ENCODE measurements around the gene CAB39.

CAB39 gene

DNA sequence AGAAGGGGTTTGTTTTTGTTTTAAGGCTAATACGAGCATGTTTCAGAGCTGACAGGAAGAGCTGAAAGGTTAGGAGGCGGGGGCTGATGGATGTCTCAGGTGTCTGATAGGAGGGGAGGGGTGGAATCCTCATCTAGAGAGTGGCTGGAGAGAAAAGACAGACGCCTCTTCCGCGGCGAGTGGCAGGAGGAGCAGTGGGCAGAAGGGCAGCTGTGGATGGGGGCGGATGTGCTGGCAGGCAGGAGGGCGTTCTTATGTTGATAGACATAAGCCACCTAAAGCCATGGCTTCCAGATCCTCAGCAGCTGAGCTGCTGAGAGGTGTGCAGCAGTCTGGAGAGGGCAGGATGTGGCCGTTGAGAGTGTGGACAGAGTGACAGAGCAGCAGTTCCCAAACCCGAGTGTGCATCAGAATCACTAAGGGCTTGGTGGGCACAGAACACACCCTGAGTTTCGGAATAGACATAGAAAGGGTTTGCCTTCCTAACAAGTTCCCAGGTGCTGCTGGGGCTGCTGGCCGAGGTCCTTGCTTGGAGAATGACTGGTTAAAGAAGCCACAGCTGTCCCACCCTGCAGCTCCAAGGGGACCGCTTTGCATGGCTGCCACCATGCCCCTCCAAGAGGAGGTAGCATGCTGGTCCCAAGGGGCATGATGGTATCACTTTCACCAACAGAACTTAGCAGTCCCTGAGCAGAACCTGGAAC lies 149.1 kb downstream of the CAB39 start:
- no peak for DNase-seq

DNA sequence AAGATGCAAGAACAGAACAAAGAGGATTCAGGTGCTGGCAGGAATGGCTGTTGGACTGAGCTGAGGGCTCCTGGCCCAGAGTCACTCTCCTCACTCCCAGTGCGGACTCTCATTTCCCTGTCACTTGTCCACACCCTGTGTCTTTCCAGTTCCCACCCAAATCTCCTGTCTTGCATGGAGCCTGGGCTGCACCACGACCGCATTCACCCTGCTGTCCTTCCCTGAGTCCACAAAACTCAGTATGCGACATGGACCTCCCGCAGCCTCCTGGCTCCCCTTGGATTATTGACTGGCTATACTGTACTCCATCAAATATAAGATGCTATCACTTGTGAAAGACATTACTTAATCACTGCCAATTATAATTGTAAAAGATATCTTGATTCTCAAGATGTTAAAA lies 149.7 kb downstream of the CAB39 start:
- DNase-seq = no peak

DNA sequence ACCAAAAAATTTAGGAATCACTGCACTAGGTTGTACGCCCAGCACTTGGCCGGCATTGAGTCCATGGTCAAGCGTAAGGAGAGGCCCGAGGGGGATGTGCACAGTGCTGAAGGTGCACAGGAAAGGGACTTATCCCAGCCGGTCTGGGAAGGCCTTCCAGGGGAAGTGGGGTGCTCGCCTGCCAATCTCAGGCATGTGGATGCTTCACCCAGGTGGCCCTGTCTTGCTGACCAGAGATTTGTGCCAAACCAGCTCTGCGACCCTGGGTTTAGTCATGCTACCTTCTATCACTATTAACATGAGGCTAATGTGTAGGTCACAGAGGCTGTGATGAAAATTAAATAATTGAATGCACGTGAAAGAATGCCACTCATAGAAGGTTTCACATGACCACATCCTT lies 150.4 kb downstream of the CAB39 start:
- no peak for DNase-seq

DNA sequence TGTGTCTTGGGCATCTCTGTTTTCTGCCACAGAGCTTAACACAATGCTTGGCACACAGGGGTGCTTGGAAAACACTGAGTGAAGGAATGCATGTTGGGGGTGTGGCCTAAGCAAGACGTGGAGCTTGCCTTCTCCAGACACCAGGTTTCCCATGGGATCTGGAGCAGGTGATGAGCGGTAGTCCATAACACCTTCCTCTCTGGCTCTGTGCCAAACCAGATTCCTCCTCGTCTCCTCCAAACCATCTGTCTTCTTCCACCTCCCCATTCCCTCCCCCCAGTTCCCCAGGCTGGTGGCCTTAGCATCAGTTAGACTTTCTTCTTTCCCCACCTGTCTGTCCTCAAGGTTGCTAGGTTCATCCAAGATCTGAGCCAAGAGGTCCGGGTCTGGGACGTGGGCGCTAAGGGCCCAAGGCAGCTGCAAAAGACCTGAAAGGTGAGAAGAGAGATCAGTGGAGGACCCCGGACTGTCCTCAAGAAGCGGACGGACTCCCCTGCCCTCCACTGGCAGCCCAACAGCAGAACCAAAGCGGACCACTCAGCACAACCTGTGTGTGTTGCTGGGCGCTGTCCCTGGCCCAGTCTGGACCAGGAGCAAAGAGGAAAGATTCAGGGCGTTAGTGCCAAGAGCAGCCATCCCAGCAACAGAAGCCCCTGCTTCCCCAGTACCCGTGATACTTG lies 150.9 kb downstream of the CAB39 start:
- DNase-seq = no peak

DNA sequence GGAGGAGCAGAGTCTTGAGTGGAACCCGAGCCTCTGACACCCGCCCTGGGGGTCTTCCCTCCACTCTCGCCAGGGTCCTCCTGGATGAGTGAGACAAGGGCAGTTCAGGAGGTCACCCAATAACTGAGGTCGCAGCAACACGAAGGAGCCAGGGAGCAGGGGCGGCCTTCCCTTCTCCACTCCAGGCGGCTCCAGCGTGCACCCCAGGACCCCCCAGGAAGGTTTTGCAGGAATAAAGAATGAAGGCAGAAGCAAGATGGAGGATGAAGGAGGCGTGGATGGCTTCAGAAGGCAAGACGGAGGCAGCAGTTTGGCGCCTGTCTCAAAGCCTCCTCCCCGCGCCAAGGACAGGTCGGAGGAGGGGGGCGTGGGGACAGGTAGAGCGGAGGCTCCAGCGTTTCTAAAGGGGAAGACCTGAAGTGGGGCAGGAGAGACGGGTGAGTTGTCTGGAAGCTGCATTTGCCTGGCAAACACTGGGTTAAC lies 151.5 kb downstream of the CAB39 start:
- no peak for DNase-seq

DNA sequence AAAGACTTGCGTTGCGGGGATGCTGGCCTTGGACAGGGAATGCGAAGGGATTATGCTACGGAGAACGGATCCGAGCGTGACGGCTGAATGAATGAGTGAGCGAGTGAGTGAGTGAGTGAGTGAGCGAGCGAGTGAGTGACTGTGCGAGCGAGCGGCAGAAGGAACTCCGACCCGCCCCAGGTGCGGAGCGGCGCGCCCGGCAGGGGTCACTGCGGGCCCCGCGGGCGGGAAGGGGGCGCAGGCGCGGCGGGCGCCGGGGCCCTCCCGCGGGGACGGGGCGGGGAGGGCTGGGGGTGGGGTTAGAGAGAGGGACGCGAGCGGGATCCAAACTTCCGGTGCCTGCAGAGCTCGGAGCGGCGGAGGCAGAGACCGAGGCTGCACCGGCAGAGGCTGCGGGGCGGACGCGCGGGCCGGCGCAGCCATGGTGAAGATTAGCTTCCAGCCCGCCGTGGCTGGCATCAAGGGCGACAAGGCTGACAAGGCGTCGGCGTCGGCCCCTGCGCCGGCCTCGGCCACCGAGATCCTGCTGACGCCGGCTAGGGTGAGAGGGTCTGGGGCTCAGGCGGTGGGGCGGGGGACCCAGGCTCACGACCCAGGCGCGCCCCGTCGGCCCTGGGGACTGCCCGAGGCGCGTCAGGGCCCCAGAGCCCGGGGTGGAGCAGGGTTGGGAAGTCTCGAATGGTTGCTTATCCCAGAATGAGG lies 152.1 kb downstream of the CAB39 start, which contains the start of gene ITM2C:
Gene ITM2C, plus strand, starts transcription at position 338 of the 702 bp plus-strand sequence. Its CDS starts 84 bp downstream, at position 422.
- peak in 46 of 56 donors; percentile 27 to 84 (median 60) for DNase-seq

DNA sequence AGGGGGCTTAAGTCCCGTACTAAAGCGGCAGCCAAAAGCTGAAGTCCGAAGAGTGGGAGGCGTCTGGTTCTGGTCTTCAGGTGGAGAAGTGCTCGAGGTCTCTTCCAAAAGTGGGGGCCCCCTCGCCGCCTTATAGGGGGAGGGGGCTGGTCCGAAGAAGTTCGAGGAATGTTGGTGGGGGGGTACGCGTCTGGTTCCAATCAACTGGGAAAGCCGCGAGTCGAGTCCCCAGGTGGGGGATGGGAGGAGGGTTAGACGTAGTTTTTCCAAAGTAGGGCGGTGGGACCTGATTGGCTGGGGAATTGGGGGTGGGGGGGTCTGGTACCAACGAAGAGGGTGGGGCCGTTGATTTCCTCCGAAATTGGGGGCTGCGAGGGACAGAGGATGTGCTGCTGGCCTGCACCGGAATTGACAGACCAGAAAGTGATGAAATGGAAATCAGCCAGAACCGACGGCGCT lies 152.7 kb downstream of the CAB39 start:
- peak in 3 of 56 donors; percentile 19 to 54 (median 45) for DNase-seq

DNA sequence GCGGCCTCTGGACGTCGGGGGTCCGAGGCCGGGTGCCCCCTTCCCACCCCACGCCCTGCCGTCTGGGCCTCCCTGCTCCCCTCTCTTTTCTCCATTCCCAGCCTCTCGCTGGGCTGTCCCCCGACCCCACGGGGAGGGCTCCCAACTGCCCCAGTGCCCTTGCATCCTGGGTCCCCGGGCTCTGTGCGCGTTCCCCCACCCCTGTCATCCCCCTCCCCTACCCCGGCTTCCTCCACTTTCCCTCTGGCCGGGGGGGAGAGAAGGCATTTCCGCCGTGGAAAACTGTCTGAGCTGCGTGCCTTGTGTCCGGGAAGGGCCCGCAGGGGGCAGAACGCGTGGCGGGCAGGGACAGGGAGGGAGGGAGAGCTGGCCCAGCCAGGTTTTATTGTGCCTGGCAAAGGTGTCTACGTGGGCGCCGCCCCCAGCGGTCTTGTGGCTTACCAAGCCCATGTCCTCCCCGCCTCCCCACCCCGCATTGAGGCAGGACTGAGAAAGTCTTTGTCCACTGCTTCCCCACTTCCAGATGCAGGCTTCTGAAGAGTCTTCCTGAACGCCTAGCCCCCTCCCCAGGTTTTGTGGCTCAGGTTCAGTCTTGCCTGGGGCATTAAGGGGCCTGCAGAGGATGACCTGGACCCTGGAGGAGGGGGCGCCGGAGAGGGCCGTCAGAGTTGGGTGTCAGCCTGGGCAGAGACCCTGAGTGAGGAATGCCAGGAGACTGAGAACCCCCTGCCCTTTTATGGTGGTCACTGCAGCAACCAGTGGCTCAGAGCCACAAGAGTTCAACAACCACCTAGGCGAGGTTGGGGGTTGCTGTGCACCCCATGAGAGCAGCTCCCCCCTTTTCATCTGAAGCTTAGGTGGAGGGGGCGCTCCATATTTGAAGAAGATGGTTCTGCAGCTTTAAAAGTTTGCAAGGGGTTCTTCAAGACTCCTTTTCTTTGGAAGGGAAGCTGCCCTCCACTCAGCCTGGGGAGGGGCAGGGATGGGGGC lies 153.4 kb downstream of the CAB39 start:
- DNase-seq = peak in 36 of 56 donors; percentile 26 to 79 (median 54)

DNA sequence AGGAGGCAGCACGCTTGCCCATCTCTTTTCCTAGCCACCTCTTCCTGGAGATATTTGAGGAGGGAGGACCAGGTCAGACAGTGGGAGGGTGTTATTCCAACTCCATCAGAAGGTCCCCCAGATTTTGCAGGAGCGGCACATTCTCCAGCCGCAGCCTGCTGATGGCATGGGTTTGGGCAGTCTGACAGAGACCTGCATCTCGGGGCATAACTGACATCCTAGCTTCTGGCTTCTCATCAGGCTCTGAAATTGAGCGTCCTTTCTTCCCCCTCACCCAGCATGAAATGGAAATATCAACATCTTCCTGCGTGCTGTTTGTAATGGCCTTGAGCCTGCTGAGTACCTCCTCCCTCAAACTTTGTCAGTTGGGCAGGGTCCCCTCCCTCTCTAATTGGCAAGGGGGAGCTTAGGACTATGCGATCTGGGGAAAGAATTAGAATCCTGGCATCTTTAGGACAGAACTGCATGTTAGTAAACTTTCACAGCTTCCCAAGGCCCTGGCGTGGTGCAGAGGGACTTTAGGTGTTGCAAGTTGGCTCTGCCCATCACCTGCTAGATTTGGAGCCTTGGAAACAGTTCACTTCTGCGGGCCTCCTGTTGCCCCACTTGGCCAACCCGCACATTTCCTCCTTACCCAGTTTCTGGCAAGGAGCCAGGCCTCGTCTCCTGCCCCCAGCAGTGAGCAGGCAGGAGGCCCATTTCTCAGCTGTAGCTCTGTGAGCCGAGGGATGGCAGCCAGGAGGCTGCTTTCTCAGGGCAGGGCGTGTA lies 154.3 kb downstream of the CAB39 start:
- DNase-seq = peak in 41 of 56 donors; percentile 24 to 85 (median 64)

DNA sequence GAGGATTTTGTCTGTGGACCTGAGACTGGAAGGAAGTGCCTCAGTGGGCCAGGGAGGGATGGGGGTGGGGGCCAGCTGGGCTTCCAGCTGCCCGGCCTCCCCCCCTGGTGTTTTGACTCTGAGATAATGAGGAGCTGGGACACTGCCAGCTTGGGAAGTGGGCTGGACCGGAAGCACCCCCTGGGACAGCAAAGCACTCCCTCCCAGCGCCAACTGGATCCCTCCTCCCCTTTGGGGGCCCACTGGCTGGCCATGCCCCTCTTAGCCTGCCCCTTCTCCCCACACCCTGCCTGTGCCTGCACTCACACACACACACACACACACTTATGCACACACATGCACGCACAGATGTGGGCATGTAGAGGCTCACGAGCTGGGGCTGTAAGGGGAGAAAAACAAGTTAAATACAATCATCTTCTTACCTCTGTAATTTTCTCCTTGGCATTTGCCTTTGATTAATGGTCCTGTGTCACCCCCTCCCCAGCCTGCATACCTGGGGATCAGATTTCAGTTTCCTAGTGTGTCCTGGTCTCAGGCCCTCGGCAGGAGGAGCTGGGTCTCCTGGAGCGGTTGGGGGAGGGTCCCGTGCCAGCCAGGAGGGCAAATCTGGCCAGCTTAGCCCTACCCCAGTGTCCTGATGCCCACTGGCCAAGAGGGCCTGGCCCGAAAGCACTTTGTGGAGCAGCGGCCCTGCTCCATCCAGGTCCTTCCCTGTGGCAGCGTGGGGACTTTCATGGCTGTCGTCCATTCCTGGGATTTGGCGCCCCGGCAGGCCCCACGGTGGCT lies 155.7 kb downstream of the CAB39 start:
- DNase-seq = peak in 4 of 56 donors; percentile 29 to 39 (median 31)

DNA sequence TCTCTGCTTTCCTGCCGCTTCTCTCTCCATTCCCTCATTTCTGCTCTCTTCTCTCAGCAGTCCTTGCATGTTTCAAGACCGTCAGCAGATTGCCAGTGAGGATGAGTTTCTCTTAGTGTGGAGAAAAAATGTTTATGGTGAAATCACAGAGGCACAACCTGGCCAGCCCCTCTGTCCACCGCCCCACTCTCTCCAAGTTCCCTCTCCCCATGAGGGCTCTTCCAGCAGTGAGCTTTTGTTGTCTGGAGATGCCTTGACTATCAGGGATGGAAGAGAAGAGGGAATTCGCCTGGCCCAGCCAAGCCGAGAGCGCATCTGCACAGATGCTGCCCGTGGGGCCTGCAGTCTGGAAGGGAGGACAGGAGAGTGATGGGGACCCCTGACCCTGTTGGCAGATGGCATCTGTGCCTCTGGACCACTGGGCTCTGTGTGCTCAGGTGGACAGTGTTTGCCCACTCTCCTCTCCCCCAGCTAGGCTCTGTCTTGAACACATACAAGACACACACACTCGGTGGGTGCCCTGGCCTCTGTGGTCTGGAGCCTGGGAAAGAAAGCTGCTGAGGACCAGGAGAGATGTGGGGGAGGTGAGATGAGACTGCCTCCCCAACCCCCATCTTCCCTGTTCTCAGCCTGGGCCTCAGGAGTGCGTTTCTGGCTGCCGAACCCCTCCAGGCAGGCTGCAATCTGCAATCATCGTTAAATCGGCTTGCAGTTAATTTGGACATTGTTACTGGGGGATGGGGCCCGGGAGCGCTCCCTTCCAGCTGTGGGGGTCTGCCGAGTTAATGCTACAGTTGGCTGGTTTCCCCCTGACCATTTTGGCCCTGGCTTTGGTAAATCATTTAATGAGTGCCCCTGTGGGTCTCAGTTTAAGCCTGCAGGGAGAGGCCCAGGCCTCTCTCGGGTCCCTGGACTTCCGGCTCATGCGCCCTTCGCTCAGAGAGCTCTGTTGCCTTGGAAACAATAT lies 156.6 kb downstream of the CAB39 start:
- no peak for DNase-seq

DNA sequence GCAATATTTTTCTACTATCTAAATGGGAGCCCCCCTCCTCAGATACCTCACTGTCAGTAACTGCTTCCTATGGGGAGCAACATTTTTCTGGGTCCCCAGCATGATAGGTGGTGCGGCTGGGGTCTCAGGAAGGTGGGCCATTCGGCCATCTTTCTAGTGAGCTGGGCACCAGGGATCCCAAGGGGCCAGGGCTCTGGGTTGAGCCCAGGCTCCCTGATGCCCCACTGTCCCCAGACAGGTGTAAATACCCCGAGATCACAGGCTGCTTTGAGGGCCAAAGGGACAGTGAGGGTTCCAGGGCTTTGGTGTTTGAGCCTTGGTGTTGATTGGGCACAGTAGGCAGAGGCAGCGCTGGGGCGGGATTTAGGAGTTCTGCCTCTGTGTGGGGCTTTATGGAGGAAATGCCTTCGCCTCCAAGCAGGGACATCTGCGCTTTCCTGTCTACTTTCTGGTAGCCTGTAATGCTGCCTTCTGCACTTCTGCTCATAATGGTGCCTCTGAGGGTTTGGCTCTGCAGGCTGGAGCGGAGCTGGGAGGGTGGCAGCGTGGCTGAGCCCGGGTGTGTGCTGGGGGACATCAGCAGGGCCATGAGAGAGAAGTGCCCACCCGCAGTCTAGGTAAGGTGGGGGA lies 157.4 kb downstream of the CAB39 start:
- peak in 1 of 56 donors; percentile 29 for DNase-seq

Measured in nucleus accumbens (tissue), 56 donors.